ENCODE data around the gene ENAM.
A peak's percentile ranks its signal among the peaks of the same experiment; 100 is the strongest.
"Not testable (repeated sequence)": the region's sequence is repeated elsewhere in the genome, so short reads cannot be mapped to it uniquely, and the experiment has no call there.

The ENAM gene

GRCh38 chr4:70678383-70678999, 49.9 kb downstream of the ENAM start:
- DNase-seq (ENCODE audit: low read depth in 2 of 2, low spot score in 1 of 2) = no peak

- DNase-seq (ENCODE audit: low read depth in 2 of 2, low spot score in 1 of 2) = no peak
These were observed 52.4 kb downstream of the ENAM start for GRCh38 chr4:70680934-70681333.

GRCh38 chr4:70681704-70682103, 53.2 kb downstream of the ENAM start:
- DNase-seq (ENCODE audit: low read depth in 2 of 2, low spot score in 1 of 2) = no peak

GRCh38 chr4:70682142-70682541, 53.6 kb downstream of the ENAM start:
- not testable (repeated sequence) for DNase-seq (ENCODE audit: low read depth in 2 of 2, low spot score in 1 of 2)

- DNase-seq (ENCODE audit: low read depth in 2 of 2, low spot score in 1 of 2) = no peak
These were observed 58.8 kb downstream of the ENAM start for GRCh38 chr4:70687392-70687791.

- DNase-seq (ENCODE audit: low read depth in 2 of 2, low spot score in 1 of 2) = peak; percentile 80 to 83
These were observed 59.6 kb downstream of the ENAM start, which contains the start of gene UTP3 for GRCh38 chr4:70687821-70688794. Gene UTP3 (plus strand): TSS chr4:70688532. CDS start chr4:70688678, 146 bp downstream.

- no peak for DNase-seq (ENCODE audit: low read depth in 2 of 2, low spot score in 1 of 2)
These were observed 60.3 kb downstream of the ENAM start for GRCh38 chr4:70688795-70689231.

- DNase-seq (ENCODE audit: low read depth in 2 of 2, low spot score in 1 of 2) = no peak
These were observed 63.1 kb downstream of the ENAM start for GRCh38 chr4:70691661-70692060.

- DNase-seq (ENCODE audit: low read depth in 2 of 2, low spot score in 1 of 2) = not testable (repeated sequence)
These were observed 66.1 kb downstream of the ENAM start for GRCh38 chr4:70694633-70695032.
